Measurements from ENCODE around the gene GNGT2.

The GNGT2 gene

GRCh38 chr17:49197346-49197998 is 12.9 kb downstream of the GNGT2 start:
- H3K4me3 ChIP-seq (ENCODE audit: low read length, poor library complexity, severe bottlenecking), result no peak overlapping the region
- TF ChIP-seq EZH2phosphoT487 (IDR thresholded peaks at IDR 0.05; ENCODE audit: borderline replicate concordance), result no peak
- no peak for TF ChIP-seq CTCF (conservative IDR thresholded peaks at IDR 0.05; ENCODE audit: low read length)
- no peaks in the 10 kb centered on the region for H4K20me1 ChIP-seq (ENCODE audit: insufficient read depth, low read length, poor library complexity, severe bottlenecking)
- no peaks in the 10 kb centered on the region for H3K9me2 ChIP-seq (replicated peaks; ENCODE audit: low read depth, low read length)
- H2AFZ ChIP-seq (ENCODE audit: low read length), result no peak overlapping the region
- H3F3A ChIP-seq (ENCODE audit: low read depth), result 0 out of 2 replicates have a peak, but pooled peaks cover 2% of the 10 kb centered on the region
- H3K27me3 ChIP-seq (ENCODE audit: insufficient read depth, low read length, poor library complexity, severe bottlenecking), result no peaks in the 10 kb centered on the region
- no peaks in the 10 kb centered on the region for H3K36me3 ChIP-seq (ENCODE audit: insufficient read depth, low read length)
- no peak overlapping the region for H3K4me2 ChIP-seq (ENCODE audit: low read depth, low read length, poor library complexity, severe bottlenecking)
- H3K79me2 ChIP-seq (ENCODE audit: insufficient read depth, low read length), result no peaks in the 10 kb centered on the region
- no peaks in the 10 kb centered on the region for H3K9me3 ChIP-seq (ENCODE audit: insufficient read depth, low read depth, low read length)
- no peak overlapping the region for H3K9ac ChIP-seq (ENCODE audit: low read depth, low read length, poor library complexity, severe bottlenecking)
- peaks cover 4% of the 10 kb centered on the region for H3K4me1 ChIP-seq (ENCODE audit: insufficient read depth, low read length, poor library complexity, severe bottlenecking)

- Histone ChIP-seq H3K4me3 (ENCODE audit: low read length, poor library complexity, severe bottlenecking) (no peak overlapping the region), H3K9ac (ENCODE audit: low read depth, low read length, poor library complexity, severe bottlenecking) (no peak overlapping the region), H3K9me3 (ENCODE audit: insufficient read depth, low read depth, low read length) (no peaks in the 10 kb centered on the region), H3K9me2 (replicated peaks; ENCODE audit: low read depth, low read length) (no peaks in the 10 kb centered on the region), H4K20me1 (ENCODE audit: insufficient read depth, low read length, poor library complexity, severe bottlenecking) (no peaks in the 10 kb centered on the region), H3K79me2 (ENCODE audit: insufficient read depth, low read length) (no peaks in the 10 kb centered on the region), H3K27me3 (ENCODE audit: insufficient read depth, low read length, poor library complexity, severe bottlenecking) (no peaks in the 10 kb centered on the region), H2AFZ (ENCODE audit: low read length) (no peak overlapping the region), H3K36me3 (ENCODE audit: insufficient read depth, low read length) (no peaks in the 10 kb centered on the region), H3F3A (ENCODE audit: low read depth) (peaks cover 8% of the 10 kb centered on the region; the same call in 1 of the 2 replicates), H3K4me1 (ENCODE audit: insufficient read depth, low read length, poor library complexity, severe bottlenecking) (peaks cover 4% of the 10 kb centered on the region), H3K4me2 (ENCODE audit: low read depth, low read length, poor library complexity, severe bottlenecking) (no peak overlapping the region)
- TF ChIP-seq CTCF (conservative IDR thresholded peaks at IDR 0.05; ENCODE audit: low read length), result no peak
- no peak for TF ChIP-seq EZH2phosphoT487 (IDR thresholded peaks at IDR 0.05; ENCODE audit: borderline replicate concordance)
Measured at GRCh38 chr17:49196520-49196919, 13.9 kb downstream of the GNGT2 start.

- Histone ChIP-seq H3K9me2 (replicated peaks; ENCODE audit: low read depth, low read length) (no peaks in the 10 kb centered on the region), H3K79me2 (ENCODE audit: insufficient read depth, low read length) (no peaks in the 10 kb centered on the region), H3K9me3 (ENCODE audit: insufficient read depth, low read depth, low read length) (no peaks in the 10 kb centered on the region), H2AFZ (ENCODE audit: low read length) (no peak overlapping the region), H3K4me2 (ENCODE audit: low read depth, low read length, poor library complexity, severe bottlenecking) (no peak overlapping the region), H4K20me1 (ENCODE audit: insufficient read depth, low read length, poor library complexity, severe bottlenecking) (no peaks in the 10 kb centered on the region), H3K9ac (ENCODE audit: low read depth, low read length, poor library complexity, severe bottlenecking) (no peak overlapping the region), H3K27me3 (ENCODE audit: insufficient read depth, low read length, poor library complexity, severe bottlenecking) (no peaks in the 10 kb centered on the region), H3K4me3 (ENCODE audit: low read length, poor library complexity, severe bottlenecking) (no peak overlapping the region), H3F3A (ENCODE audit: low read depth) (peaks cover 10% of the 10 kb centered on the region; the same call in 1 of the 2 replicates), H3K36me3 (ENCODE audit: insufficient read depth, low read length) (no peaks in the 10 kb centered on the region), H3K4me1 (ENCODE audit: insufficient read depth, low read length, poor library complexity, severe bottlenecking) (peaks cover 7% of the 10 kb centered on the region)
- TF ChIP-seq EZH2phosphoT487 (IDR thresholded peaks at IDR 0.05; ENCODE audit: borderline replicate concordance), result no peak
Measured at GRCh38 chr17:49195751-49196150, 14.6 kb downstream of the GNGT2 start.

GRCh38 chr17:49194297-49194607 is 16.1 kb downstream of the GNGT2 start:
- Histone ChIP-seq H3K4me3 (ENCODE audit: low read length, poor library complexity, severe bottlenecking) (no peak overlapping the region), H3K27me3 (ENCODE audit: insufficient read depth, low read length, poor library complexity, severe bottlenecking) (no peaks in the 10 kb centered on the region), H3F3A (ENCODE audit: low read depth) (peaks cover 10% of the 10 kb centered on the region; the same call in 1 of the 2 replicates), H3K9me3 (ENCODE audit: insufficient read depth, low read depth, low read length) (no peaks in the 10 kb centered on the region), H4K20me1 (ENCODE audit: insufficient read depth, low read length, poor library complexity, severe bottlenecking) (no peaks in the 10 kb centered on the region), H3K9ac (ENCODE audit: low read depth, low read length, poor library complexity, severe bottlenecking) (no peak overlapping the region), H3K9me2 (replicated peaks; ENCODE audit: low read depth, low read length) (no peaks in the 10 kb centered on the region), H3K79me2 (ENCODE audit: insufficient read depth, low read length) (no peaks in the 10 kb centered on the region), H3K36me3 (ENCODE audit: insufficient read depth, low read length) (no peaks in the 10 kb centered on the region), H3K4me2 (ENCODE audit: low read depth, low read length, poor library complexity, severe bottlenecking) (no peak overlapping the region), H2AFZ (ENCODE audit: low read length) (no peak overlapping the region), H3K4me1 (ENCODE audit: insufficient read depth, low read length, poor library complexity, severe bottlenecking) (peaks cover 9% of the 10 kb centered on the region)
- no peak for TF ChIP-seq CTCF (conservative IDR thresholded peaks at IDR 0.05; ENCODE audit: low read length)
- no peak for TF ChIP-seq EZH2phosphoT487 (IDR thresholded peaks at IDR 0.05; ENCODE audit: borderline replicate concordance)

All from Loucy (cell line).